GM10266 (cell line): ENCODE data around the gene RGS19.

Experiments used
- DNase-seq: peaks from one replicate; pipeline ENCODE4 v3.0.0; 2012; ENCODE audit errors: extremely low spot score
- TF ChIP-seq, protein P1 (sequence below): IDR thresholded peaks from 2 replicates; pipeline ENCODE4 v1.5.1; 2012; ENCODE audit warnings: mild to moderate bottlenecking, low read depth; ENCODE audit not compliant: control insufficient read depth, insufficient read depth; ENCODE audit errors: missing control alignments

Gene RGS19

GRCh38 chr20:64072498-64073063 is 6.7 kb downstream of the RGS19 start:
- no peak for DNase-seq
- TF ChIP-seq, protein P1, sequence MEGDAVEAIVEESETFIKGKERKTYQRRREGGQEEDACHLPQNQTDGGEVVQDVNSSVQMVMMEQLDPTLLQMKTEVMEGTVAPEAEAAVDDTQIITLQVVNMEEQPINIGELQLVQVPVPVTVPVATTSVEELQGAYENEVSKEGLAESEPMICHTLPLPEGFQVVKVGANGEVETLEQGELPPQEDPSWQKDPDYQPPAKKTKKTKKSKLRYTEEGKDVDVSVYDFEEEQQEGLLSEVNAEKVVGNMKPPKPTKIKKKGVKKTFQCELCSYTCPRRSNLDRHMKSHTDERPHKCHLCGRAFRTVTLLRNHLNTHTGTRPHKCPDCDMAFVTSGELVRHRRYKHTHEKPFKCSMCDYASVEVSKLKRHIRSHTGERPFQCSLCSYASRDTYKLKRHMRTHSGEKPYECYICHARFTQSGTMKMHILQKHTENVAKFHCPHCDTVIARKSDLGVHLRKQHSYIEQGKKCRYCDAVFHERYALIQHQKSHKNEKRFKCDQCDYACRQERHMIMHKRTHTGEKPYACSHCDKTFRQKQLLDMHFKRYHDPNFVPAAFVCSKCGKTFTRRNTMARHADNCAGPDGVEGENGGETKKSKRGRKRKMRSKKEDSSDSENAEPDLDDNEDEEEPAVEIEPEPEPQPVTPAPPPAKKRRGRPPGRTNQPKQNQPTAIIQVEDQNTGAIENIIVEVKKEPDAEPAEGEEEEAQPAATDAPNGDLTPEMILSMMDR, result no peak

DNA sequence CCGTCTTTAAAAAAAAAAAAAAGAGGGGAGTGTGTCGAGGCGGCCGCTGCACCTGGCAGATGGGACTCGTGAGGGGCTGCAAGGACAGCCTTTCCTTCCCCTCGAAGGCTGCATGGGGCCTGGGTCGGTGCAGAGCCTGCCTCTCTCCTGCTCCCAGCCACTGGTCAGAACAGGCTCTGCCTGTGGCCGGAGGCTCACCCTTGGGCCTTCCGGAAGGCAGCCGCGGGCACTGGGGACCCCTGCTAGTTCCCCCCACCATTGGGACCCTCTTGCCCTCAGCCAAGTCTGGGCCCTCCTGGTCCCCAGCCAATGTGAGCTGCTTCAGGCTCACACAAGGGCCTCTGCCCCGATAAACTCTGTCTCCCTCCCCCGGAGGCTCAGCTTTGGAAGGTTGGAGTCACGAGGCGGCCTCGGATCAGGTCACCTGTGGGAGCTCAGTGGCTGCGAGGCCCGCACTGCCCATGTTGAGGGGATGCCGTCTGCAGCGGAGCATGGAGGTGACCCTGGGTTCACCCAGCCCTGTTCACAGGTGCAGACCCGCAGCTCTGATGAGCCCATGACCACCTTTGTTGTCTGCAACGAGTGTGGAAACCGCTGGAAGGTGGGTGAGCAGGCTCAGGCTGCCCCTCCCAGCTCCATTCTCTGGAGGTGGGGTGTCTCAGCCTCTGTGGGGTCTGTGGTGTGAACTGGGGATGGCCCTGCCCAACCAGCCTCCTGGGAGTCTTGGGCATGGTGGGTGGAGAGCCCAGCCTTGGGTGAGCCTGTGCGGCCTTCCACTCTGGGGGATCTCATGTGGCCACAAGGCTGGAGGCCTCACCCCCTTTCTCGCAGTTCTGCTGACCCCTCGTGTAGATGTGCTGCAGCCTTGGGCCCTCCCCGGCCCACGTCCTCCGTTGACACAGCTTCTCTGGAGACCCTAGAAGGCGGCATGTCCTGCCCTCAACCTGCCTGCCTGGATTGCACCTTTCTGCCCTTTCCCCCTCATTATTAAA is 7.7 kb downstream of the RGS19 start:
- DNase-seq, result no peak
- TF ChIP-seq, protein P1, result no peak

- DNase-seq, result no peak
- TF ChIP-seq, protein P1, result no peak
Measured at GRCh38 chr20:64070244-64070993, 8.9 kb downstream of the RGS19 start.

DNA sequence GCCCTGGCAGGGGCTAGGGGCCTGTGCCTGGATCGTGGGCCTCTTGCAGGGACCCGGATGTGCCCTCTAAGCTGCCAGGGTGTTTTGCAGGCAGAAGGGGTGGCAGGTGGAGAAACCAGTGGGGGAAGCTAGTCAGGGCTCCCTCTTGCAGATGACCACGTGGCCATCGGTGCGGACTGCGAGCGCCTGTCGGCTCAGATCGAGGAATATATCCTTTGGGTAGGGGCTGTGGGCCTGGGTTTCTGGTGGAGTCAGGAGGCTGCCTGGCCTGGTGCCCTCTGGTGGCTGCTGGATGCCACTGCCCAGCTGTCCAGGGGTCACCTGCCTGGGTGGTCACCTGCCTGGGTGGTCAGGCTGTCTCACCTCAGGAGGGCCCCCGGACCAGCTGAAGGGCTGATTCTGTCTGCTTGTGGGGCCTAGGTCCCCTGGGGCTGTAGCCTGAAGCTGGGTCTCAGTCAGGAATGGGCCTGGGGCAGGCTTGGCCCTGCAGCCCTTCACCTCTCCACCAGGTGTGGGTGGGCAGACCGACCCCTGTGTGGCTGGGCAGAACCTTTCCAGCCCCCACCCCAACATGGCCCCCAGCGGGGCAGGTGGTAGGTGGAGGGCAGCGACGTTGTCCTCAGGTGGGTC is 9.6 kb downstream of the RGS19 start:
- DNase-seq, result peak; percentile 68
- TF ChIP-seq, protein P1, result peak; percentile 70

GRCh38 chr20:64069209-64069613 is 10.1 kb downstream of the RGS19 start:
- no peak for DNase-seq
- TF ChIP-seq, protein P1, result no peak

GRCh38 chr20:64068386-64069208 is 10.7 kb downstream of the RGS19 start:
- DNase-seq, result no peak
- TF ChIP-seq, protein P1, result no peak
